ENCODE measurements around the gene B4GALNT3. TPM values are rescaled to one million over a fixed set of nuclear protein-coding genes. Genes with fewer than 3 reads are reported as not detected.

B4GALNT3 gene
- total RNA-seq, 1 experiment from 2014 or later: 23.3 TPM

- Histone ChIP-seq H2BK5ac (ENCODE audit: insufficient read length, low read length) (no peak overlapping the region), H2AK5ac (ENCODE audit: insufficient read length, low read length) (no peak overlapping the region), H3K56ac (ENCODE audit: insufficient read length, low read depth, low read length) (no peak overlapping the region), H3K4me1 (ENCODE audit: insufficient read depth, low read length) (peaks cover 2% of the 10 kb centered on the region; the same call in 1 of the 2 replicates), H2BK120ac (ENCODE audit: low read depth, low read length, poor library complexity, severe bottlenecking) (no peak overlapping the region), H4K20me1 (ENCODE audit: control insufficient read depth, insufficient read depth, insufficient read length) (no peaks in the 10 kb centered on the region), H4K91ac (ENCODE audit: insufficient read length, low read depth, low read length) (no peak overlapping the region), H3K79me1 (ENCODE audit: insufficient read depth, low read depth, low read length, poor library complexity, severe bottlenecking) (no peaks in the 10 kb centered on the region), H2BK20ac (ENCODE audit: low read depth, low read length, poor library complexity, severe bottlenecking) (no peak overlapping the region), H3K9ac (ENCODE audit: extremely low read depth, insufficient read length, low read length) (no peak overlapping the region), H3T11ph (ENCODE audit: low read length) (no peak overlapping the region), H3K4me2 (ENCODE audit: insufficient read depth, insufficient read length, low read length) (no peak overlapping the region), H3K23ac (ENCODE audit: insufficient read length, low read depth, low read length) (no peak overlapping the region), H3K79me2 (ENCODE audit: insufficient read depth, low read length) (no peaks in the 10 kb centered on the region), H3K23me2 (ENCODE audit: insufficient read length, low read depth, low read length, poor library complexity, severe bottlenecking) (no peaks in the 10 kb centered on the region), H3K27ac (ENCODE audit: insufficient read length, low read depth, low read length) (no peak overlapping the region), H4K5ac (ENCODE audit: insufficient read length, low read depth, low read length) (no peak overlapping the region), H3K14ac (ENCODE audit: insufficient read depth, low read length) (no peak overlapping the region), H2BK12ac (ENCODE audit: insufficient read length, low read depth, low read length) (no peak overlapping the region), H2AFZ (ENCODE audit: low read length) (no peak overlapping the region), H4K8ac (replicated peaks; ENCODE audit: insufficient read length, low read depth, low read length) (no peak overlapping the region), H2BK15ac (ENCODE audit: low read depth, low read length) (no peak overlapping the region), H3K18ac (ENCODE audit: insufficient read length, low read depth, low read length) (no peak overlapping the region), H3K4ac (ENCODE audit: low read depth, low read length) (no peak overlapping the region), H3K9me3 (ENCODE audit: control insufficient read depth, low read depth, low read length) (no peaks in the 10 kb centered on the region), H3K27me3 (ENCODE audit: insufficient read depth, low read length) (no peaks in the 10 kb centered on the region)
- DNase-seq: no peak
- H3K4me3 Mint-ChIP-seq: no peak overlapping the region; a peak in 1 of 5 replicates
- peaks cover 24 to 40% of the 10 kb centered on the region in 2 experiments for H3K4me1 Mint-ChIP-seq
- WGBS (ENCODE audit: extremely low coverage, insufficient read length, low lambda C conversion rate): no CpG with 5 or more reads among the region's 7 CpGs
- peaks cover 2 to 6% of the 10 kb centered on the region in 2 experiments; a peak in 2 of 5 replicates for H3K9me3 Mint-ChIP-seq
- H3K27ac Mint-ChIP-seq: peak overlapping the region in 1 of 3 experiments; percentile 96; a peak in 2 of 7 replicates
- peaks cover 10% of the 10 kb centered on the region for H3K27me3 Mint-ChIP-seq (ENCODE audit: low read depth)
- no peak for TF ChIP-seq CTCF (conservative IDR thresholded peaks at IDR 0.05)
- H3K36me3 Mint-ChIP-seq (ENCODE audit: insufficient read depth in 1 of 3, low read depth in 3 of 3): no peaks in the 10 kb centered on the region; a peak in 1 of 7 replicates
Observed at GRCh38 chr12:578748-579419, 119.1 kb downstream of the B4GALNT3 start.

All from H9 (cell line).